B cell (primary cell): ENCODE data around the gene SMARCC1. TPM values are rescaled to one million over a fixed set of nuclear protein-coding genes. Genes with fewer than 3 reads are reported as not detected.

Experiments
- ATAC-seq: fragments of 200-7000 bp; cut with Tn5 transposase; one replicate; pipeline ENCODE4 v1.10.0; 2021; ENCODE audit warnings: low read depth, mild to moderate bottlenecking, moderate number of reproducible peaks, moderate library complexity
- CTCF ChIA-PET: fragments of 350-600 bp; sonication (Branson Sonifier 250); formaldehyde crosslinking; loops from one replicate; lab custom pipeline; 2021; ENCODE audit warnings: antibody characterized with exemption, inconsistent platforms; lab: Charles Lee
- POLR2A ChIA-PET: fragments of 350-600 bp; sonication (Branson Sonifier 250); formaldehyde crosslinking; loops from one replicate; lab custom pipeline; 2021; ENCODE audit warnings: antibody characterized with exemption; lab: Charles Lee
- DNase-seq: peaks from one replicate; pipeline ENCODE4 v3.0.0; 2013
- H2AFZ ChIP-seq: 2 replicates; pipeline ENCODE4 v1.6.1; 2012; ENCODE audit warnings: mild to moderate bottlenecking, low read depth, low read length; ENCODE audit not compliant: insufficient read depth, poor library complexity, severe bottlenecking
- H3K27ac ChIP-seq, 2 donors: 1 replicate in 1 of 2; 2 replicates in 1 of 2; pipeline ENCODE4 v1.5.1; 2012 to 2013; ENCODE audit warnings: low read length in 2 of 2, mild to moderate bottlenecking in 2 of 2, moderate library complexity in 1 of 2
- H3K27me3 ChIP-seq, 4 experiments: fragments of 200-600 bp in 1 of 4; sonication (generic) in 1 of 4; replicated peaks in 1 of 4; 1 replicate in 2 of 4; 2 replicates in 2 of 4; pipeline versions ENCODE4 v1.6.1 to v1.7.0; 2013 to 2016; ENCODE audit warnings: low read length in 3 of 4, mild to moderate bottlenecking in 2 of 4, mixed read lengths in 1 of 4, moderate library complexity in 1 of 4; ENCODE audit not compliant: insufficient read depth in 4 of 4, control insufficient read depth in 3 of 4; ENCODE audit errors: control extremely low read depth in 1 of 4
- H3K36me3 ChIP-seq, 2 experiments: replicated peaks in 1 of 2; 1 replicate in 1 of 2; 2 replicates in 1 of 2; pipeline versions ENCODE4 v1.6.1 to v1.7.1; 2013; ENCODE audit warnings: low read length in 1 of 2; ENCODE audit not compliant: insufficient read depth in 2 of 2, control insufficient read depth in 1 of 2; ENCODE audit errors: control extremely low read depth in 1 of 2, extremely low read depth in 1 of 2
- H3K4me1 ChIP-seq, 2 donors: fragments of 200-600 bp in 1 of 2; sonication (generic) in 1 of 2; 1 replicate in 1 of 2; 2 replicates in 1 of 2; pipeline versions ENCODE4 v1.5.1 to v1.6.1; 2013 to 2017; ENCODE audit warnings: low read length in 2 of 2; ENCODE audit not compliant: control insufficient read depth in 2 of 2, insufficient read depth in 2 of 2
- H3K4me2 ChIP-seq: replicated peaks from 2 replicates; pipeline ENCODE3; 2012; ENCODE audit warnings: mild to moderate bottlenecking, low read depth, low read length; ENCODE audit not compliant: poor library complexity, severe bottlenecking
- H3K4me3 ChIP-seq, 5 experiments: fragments of 200-600 bp in 1 of 5; sonication (generic) in 1 of 5; 1 replicate in 3 of 5; 2 replicates in 2 of 5; pipeline versions ENCODE4 v1.5.1 to v1.7.0; 2011 to 2016; ENCODE audit warnings: low read length in 4 of 5, mild to moderate bottlenecking in 4 of 5, low read depth in 2 of 5, control low read depth in 1 of 5, moderate library complexity in 1 of 5; ENCODE audit not compliant: insufficient read depth in 1 of 5; ENCODE audit errors: control extremely low read depth in 1 of 5, extremely low read depth in 1 of 5
- H3K79me2 ChIP-seq: fragments of 200-600 bp; sonication (generic); one replicate; pipeline ENCODE4 v1.6.0; 2016; ENCODE audit warnings: low read length; ENCODE audit not compliant: control insufficient read depth, insufficient read depth
- H3K9ac ChIP-seq: fragments of 200-600 bp; sonication (generic); 2 replicates; pipeline ENCODE4 v1.6.1; 2017; ENCODE audit warnings: mild to moderate bottlenecking, low read length, moderate library complexity
- H3K9me3 ChIP-seq, 3 donors: one replicate each; pipeline versions ENCODE4 v1.6.1 to v1.7.1; 2013; ENCODE audit warnings: low read length in 2 of 3; ENCODE audit not compliant: control insufficient read depth in 2 of 3, insufficient read depth in 1 of 3; ENCODE audit errors: control extremely low read depth in 1 of 3
- H4K20me1 ChIP-seq: 2 replicates; pipeline ENCODE4 v1.6.0; 2012; ENCODE audit warnings: mild to moderate bottlenecking, low read length; ENCODE audit not compliant: insufficient read depth, control insufficient read depth, poor library complexity, severe bottlenecking
- H3K27ac Mint-ChIP-seq: one replicate; pipeline ENCODE4 v1.8.0; 2021; ENCODE audit warnings: mixed read lengths
- H3K27me3 Mint-ChIP-seq: one replicate; pipeline ENCODE4 v1.8.0; 2021; ENCODE audit warnings: mixed read lengths
- H3K4me1 Mint-ChIP-seq: one replicate; pipeline ENCODE4 v1.8.0; 2021; ENCODE audit warnings: mixed read lengths
- H3K4me3 Mint-ChIP-seq: one replicate; pipeline ENCODE4 v1.8.0; 2021; ENCODE audit warnings: mixed read lengths
- H3K9me3 Mint-ChIP-seq: one replicate; pipeline ENCODE4 v1.8.0; 2022; ENCODE audit warnings: mixed read lengths; ENCODE audit not compliant: insufficient read depth
- EZH2 ChIP-seq: IDR thresholded peaks from 2 replicates; pipeline ENCODE4 v1.6.1; 2012; ENCODE audit warnings: borderline replicate concordance, low read depth, mild to moderate bottlenecking, moderate library complexity, low read length; ENCODE audit not compliant: insufficient read depth, poor library complexity, severe bottlenecking
- WGBS: methylation state at CpG from one replicate; pipeline ENCODE4 v1.1.5; 2013; ENCODE audit warnings: missing lambda C conversion rate; ENCODE audit not compliant: insufficient coverage; 5-methylcytosine and 5-hydroxymethylcytosine counted together
- intact Hi-C: fragments of 100-400 bp; cut with micrococcal nuclease; formaldehyde crosslinking; loops from one replicate; pipeline ENCODE4 v1.10.0; 2022
- polyA plus RNA-seq: library from polyadenylated mRNA; depleted of rRNA; stranded (reverse); fragments of >200 nt; gene quantifications from 2 replicates; pipeline ENCODE4 v1.2.3, GENCODE V29; 2012
- total RNA-seq, 2 donors: library from RNA; stranded (reverse); fragments of 120-200 nt in 1 of 2; gene quantifications; 1 replicate in 1 of 2; 2 replicates in 1 of 2; pipeline versions ENCODE4 v1.2.3 to v1.2.4, GENCODE V29; 2013 to 2022
- TF ChIP-seq, protein P1 (sequence below): fragments of 200-600 bp; IDR thresholded peaks from one replicate; pipeline ENCODE4 v1.8.0; 2022; ENCODE audit warnings: antibody characterized with exemption, mild to moderate bottlenecking

The SMARCC1 gene
- total and polyA plus RNA-seq, 2 donors (not counting 1 experiment from before 2014, with no cell fraction given), result 13.1 to 155 TPM

DNA sequence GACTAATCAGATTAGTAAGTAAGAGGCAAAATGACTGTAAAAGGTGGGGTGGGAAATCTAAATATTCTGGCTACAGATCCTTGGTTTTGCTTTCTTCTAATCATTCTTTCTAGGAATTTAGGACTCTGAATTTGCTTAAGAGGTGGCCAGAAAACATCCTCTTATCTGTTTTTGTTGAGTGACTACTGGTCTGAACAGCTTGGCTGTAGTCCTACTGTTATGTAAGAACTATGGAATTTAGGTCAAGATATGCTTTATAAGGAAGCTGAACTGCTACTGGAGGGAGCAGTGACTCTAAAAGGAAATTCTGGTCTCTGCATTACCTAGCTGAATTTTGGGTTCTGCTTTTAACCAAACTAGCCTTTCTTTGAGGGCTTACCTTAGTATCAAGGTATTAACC, 169.5 kb downstream of the SMARCC1 start:
- H3K27me3 ChIP-seq, result no peaks in the 10 kb centered on the region
- no peak overlapping the region for H3K4me3 ChIP-seq
- no peak for DNase-seq
- Mint-ChIP-seq H3K27ac (no peak overlapping the region), H3K27me3 (no peaks in the 10 kb centered on the region), H3K4me3 (no peak overlapping the region), H3K4me1 (peaks cover 1% of the 10 kb centered on the region), H3K9me3 (no peaks in the 10 kb centered on the region)
- H4K20me1 ChIP-seq, result no peaks in the 10 kb centered on the region
- TF ChIP-seq, protein P1, sequence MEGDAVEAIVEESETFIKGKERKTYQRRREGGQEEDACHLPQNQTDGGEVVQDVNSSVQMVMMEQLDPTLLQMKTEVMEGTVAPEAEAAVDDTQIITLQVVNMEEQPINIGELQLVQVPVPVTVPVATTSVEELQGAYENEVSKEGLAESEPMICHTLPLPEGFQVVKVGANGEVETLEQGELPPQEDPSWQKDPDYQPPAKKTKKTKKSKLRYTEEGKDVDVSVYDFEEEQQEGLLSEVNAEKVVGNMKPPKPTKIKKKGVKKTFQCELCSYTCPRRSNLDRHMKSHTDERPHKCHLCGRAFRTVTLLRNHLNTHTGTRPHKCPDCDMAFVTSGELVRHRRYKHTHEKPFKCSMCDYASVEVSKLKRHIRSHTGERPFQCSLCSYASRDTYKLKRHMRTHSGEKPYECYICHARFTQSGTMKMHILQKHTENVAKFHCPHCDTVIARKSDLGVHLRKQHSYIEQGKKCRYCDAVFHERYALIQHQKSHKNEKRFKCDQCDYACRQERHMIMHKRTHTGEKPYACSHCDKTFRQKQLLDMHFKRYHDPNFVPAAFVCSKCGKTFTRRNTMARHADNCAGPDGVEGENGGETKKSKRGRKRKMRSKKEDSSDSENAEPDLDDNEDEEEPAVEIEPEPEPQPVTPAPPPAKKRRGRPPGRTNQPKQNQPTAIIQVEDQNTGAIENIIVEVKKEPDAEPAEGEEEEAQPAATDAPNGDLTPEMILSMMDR, result no peak
- TF ChIP-seq EZH2, result no peak
- intact Hi-C loops, result no loop called here
- H3K4me1 ChIP-seq, result peaks cover 0 to 5% of the 10 kb centered on the region in 2 donors
- no peak overlapping the region for H3K9ac ChIP-seq
- no peak overlapping the region for H3K27ac ChIP-seq
- ChIA-PET CTCF (interaction anchor here (1.1 kb wide), 1 partner anchor 90 kb away, joined by 3 read pairs; no protein-coding TSS in a partner anchor), POLR2A (no interaction called here)
- H3K4me2 ChIP-seq, result no peak overlapping the region
- no peak overlapping the region for H2AFZ ChIP-seq
- H3K36me3 ChIP-seq, result peaks cover 7 to 68% of the 10 kb centered on the region in 2 experiments
- H3K9me3 ChIP-seq, result peaks cover 0 to 2% (median 0%) of the 10 kb centered on the region in 3 donors
- ATAC-seq, result no peak
- H3K79me2 ChIP-seq, result peaks cover 5% of the 10 kb centered on the region

DNA sequence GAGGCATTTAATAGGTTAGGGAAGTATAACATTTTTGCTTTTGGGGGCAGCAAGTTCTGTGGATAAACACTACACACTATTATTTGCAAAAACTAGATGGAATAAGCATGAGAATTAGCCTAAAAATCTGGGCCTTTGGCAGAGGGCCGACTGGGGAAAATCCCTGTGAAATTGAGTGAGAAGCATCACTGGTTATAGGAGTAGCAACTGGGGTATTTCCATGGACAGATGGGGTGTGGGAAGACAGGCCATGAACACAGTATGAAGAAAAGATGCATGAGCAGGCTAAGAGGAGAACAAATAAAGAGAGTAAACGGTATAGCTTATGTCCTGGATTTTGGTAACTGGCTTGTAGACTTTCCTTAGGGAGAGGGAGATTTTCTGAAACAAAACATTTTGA, 170.1 kb downstream of the SMARCC1 start:
- peaks cover 1% of the 10 kb centered on the region for H3K4me1 Mint-ChIP-seq
- no peak for TF ChIP-seq EZH2
- TF ChIP-seq, protein P1, result no peak
- H3K4me3 Mint-ChIP-seq, result no peak overlapping the region
- Histone ChIP-seq H3K9me3 (no peaks in the 10 kb centered on the region), H3K4me1 (peaks cover 0 to 5% of the 10 kb centered on the region in 2 donors), H3K9ac (no peak overlapping the region), H2AFZ (no peak overlapping the region), H3K27ac (no peak overlapping the region), H3K4me3 (no peak overlapping the region), H3K27me3 (no peaks in the 10 kb centered on the region), H3K79me2 (peaks cover 5% of the 10 kb centered on the region), H3K36me3 (peaks cover 9 to 70% of the 10 kb centered on the region in 2 experiments), H3K4me2 (no peak overlapping the region), H4K20me1 (no peaks in the 10 kb centered on the region)
- H3K9me3 Mint-ChIP-seq, result no peaks in the 10 kb centered on the region
- 94% methylated on average over 2 of the region's 2 CpGs for WGBS
- intact Hi-C loops, result no loop called here
- DNase-seq (no peak), ATAC-seq (no peak)
- POLR2A ChIA-PET, result interaction anchor here (0.5 kb wide), 1 partner anchor 1013 kb away, joined by 8 read pairs; no protein-coding TSS in a partner anchor
- CTCF ChIA-PET, result interaction anchor here (1.1 kb wide), 1 partner anchor 89 kb away, joined by 3 read pairs; no protein-coding TSS in a partner anchor
- H3K27ac Mint-ChIP-seq, result no peak overlapping the region
- no peaks in the 10 kb centered on the region for H3K27me3 Mint-ChIP-seq
